Esophagus muscularis mucosa (tissue), 4 donors: ENCODE data around the gene AP3S1. TPM values are rescaled to one million over a fixed set of nuclear protein-coding genes. Genes with fewer than 3 reads are reported as not detected.

Source experiments
- DNase-seq: peaks from one replicate; pipeline ENCODE4 v3.0.0-alpha.2; 2017; ENCODE audit errors: extremely low spot score
- H3K27ac ChIP-seq, 4 donors: fragments of 200-600 bp; sonication (generic); replicated peaks in 1 of 4; 1 replicate in 3 of 4; 2 replicates in 1 of 4; pipeline ENCODE4 v1.5.1; 2016 to 2019; ENCODE audit warnings: mild to moderate bottlenecking in 1 of 4
- H3K27me3 ChIP-seq, 4 donors: fragments of 200-600 bp; sonication (generic); one replicate each; pipeline versions ENCODE4 v1.5.1 to v1.6.0; 2016 to 2019
- H3K36me3 ChIP-seq, 4 donors: fragments of 200-600 bp; sonication (generic); one replicate each; pipeline ENCODE4 v1.5.1; 2016 to 2019
- H3K4me1 ChIP-seq, 4 donors: fragments of 200-600 bp; sonication (generic); one replicate each; pipeline ENCODE4 v1.5.1; 2016 to 2019
- H3K4me3 ChIP-seq, 4 donors: fragments of 200-600 bp; sonication (generic); 1 replicate in 2 of 4; 2 replicates in 2 of 4; pipeline ENCODE4 v1.5.1; 2016 to 2019; ENCODE audit warnings: mild to moderate bottlenecking in 4 of 4, moderate library complexity in 1 of 4
- H3K9me3 ChIP-seq, 4 donors: fragments of 200-600 bp; sonication (generic); 1 replicate in 3 of 4; 2 replicates in 1 of 4; pipeline ENCODE4 v1.5.1; 2016 to 2019
- EP300 ChIP-seq: sonication (generic); formaldehyde crosslinking; IDR thresholded peaks from one replicate; pipeline ENCODE4 v1.6.1; 2017; ENCODE audit warnings: antibody characterized with exemption
- POLR2A ChIP-seq: fragments of 450-650 bp; IDR thresholded peaks from one replicate; pipeline ENCODE4 v1.6.1; 2017; ENCODE audit warnings: antibody characterized with exemption, moderate library complexity, mild to moderate bottlenecking, low read depth
- POLR2AphosphoS5 ChIP-seq, 2 donors: sonication (generic); formaldehyde crosslinking; IDR thresholded peaks; one replicate each; pipeline ENCODE4 v1.6.1; 2017; ENCODE audit warnings: antibody characterized with exemption in 2 of 2
- WGBS: methylation state at CpG from one replicate; pipeline ENCODE4 v1.1.5; 2018; 5-methylcytosine and 5-hydroxymethylcytosine counted together
- intact Hi-C: fragments of 100-400 bp; cut with DNase I; formaldehyde crosslinking; loops from one replicate; pipeline ENCODE4 v1.15.1; 2023
- total RNA-seq, 4 donors: library from RNA; depleted of rRNA; stranded (reverse); fragments of >200 nt; gene quantifications; one replicate each; pipeline versions ENCODE4 v1.1.0 to v1.2.1, GENCODE V29; 2016
- TF ChIP-seq, protein P1 (sequence below), 3 experiments: fragments of 200-600 bp in 2 of 3; fragments of 450-650 bp in 1 of 3; sonication (generic) in 2 of 3; IDR thresholded peaks; one replicate each; pipeline ENCODE4 v1.5.1; 2017 to 2019; ENCODE audit warnings: antibody characterized with exemption in 3 of 3, mild to moderate bottlenecking in 2 of 3, moderate library complexity in 1 of 3

The AP3S1 gene
- total RNA-seq, 4 donors from 2014 or later = 44.2 to 74.2 (median 58.9) TPM

DNA sequence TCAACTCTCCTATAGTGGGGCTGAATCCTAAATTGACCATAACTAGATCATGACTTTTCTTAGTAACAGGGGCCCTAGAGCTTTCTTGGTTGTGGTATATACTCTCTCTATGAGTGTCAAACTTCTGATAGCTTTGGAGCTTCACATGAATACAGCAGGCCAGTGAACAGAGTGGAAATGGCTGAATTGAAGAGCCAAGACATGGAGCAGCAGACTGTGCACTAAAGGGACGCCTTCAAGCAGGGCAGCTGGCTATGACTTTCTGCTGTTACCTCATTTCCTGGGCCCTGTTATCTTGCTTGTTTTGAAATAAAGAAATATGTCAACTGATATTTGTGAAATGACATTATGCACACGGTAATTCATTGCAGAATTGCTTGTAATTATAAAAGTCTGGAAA is 41.6 kb upstream of the AP3S1 start:
- 90% methylated on average over 2 of the region's 2 CpGs for WGBS
- DNase-seq = no peak
- H3K27me3 ChIP-seq = no peaks in the 10 kb centered on the region
- H3K4me3 ChIP-seq = no peak overlapping the region
- intact Hi-C loops = no loop called here
- no peaks in the 10 kb centered on the region for H3K4me1 ChIP-seq
- TF ChIP-seq EP300 (no peak), POLR2A (no peak), POLR2AphosphoS5 (IDR thresholded peaks at IDR 0.05) (no peak)
- TF ChIP-seq, protein P1, sequence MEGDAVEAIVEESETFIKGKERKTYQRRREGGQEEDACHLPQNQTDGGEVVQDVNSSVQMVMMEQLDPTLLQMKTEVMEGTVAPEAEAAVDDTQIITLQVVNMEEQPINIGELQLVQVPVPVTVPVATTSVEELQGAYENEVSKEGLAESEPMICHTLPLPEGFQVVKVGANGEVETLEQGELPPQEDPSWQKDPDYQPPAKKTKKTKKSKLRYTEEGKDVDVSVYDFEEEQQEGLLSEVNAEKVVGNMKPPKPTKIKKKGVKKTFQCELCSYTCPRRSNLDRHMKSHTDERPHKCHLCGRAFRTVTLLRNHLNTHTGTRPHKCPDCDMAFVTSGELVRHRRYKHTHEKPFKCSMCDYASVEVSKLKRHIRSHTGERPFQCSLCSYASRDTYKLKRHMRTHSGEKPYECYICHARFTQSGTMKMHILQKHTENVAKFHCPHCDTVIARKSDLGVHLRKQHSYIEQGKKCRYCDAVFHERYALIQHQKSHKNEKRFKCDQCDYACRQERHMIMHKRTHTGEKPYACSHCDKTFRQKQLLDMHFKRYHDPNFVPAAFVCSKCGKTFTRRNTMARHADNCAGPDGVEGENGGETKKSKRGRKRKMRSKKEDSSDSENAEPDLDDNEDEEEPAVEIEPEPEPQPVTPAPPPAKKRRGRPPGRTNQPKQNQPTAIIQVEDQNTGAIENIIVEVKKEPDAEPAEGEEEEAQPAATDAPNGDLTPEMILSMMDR (IDR thresholded peaks at IDR 0.05) = no peak
- H3K27ac ChIP-seq = no peak overlapping the region
- H3K9me3 ChIP-seq = no peaks in the 10 kb centered on the region
- no peaks in the 10 kb centered on the region for H3K36me3 ChIP-seq

GRCh38 chr5:115801152-115801551 is 40.6 kb upstream of the AP3S1 start:
- Histone ChIP-seq H3K27me3 (no peaks in the 10 kb centered on the region), H3K27ac (no peak overlapping the region), H3K36me3 (no peaks in the 10 kb centered on the region), H3K4me3 (no peak overlapping the region), H3K9me3 (no peaks in the 10 kb centered on the region), H3K4me1 (no peaks in the 10 kb centered on the region)
- 94% methylated on average over 2 of the region's 2 CpGs for WGBS
- DNase-seq = no peak
- intact Hi-C loops = no loop called here
- TF ChIP-seq, protein P1 (IDR thresholded peaks at IDR 0.05) = no peak
- TF ChIP-seq POLR2A (no peak), POLR2AphosphoS5 (IDR thresholded peaks at IDR 0.05) (no peak), EP300 (no peak)

DNA sequence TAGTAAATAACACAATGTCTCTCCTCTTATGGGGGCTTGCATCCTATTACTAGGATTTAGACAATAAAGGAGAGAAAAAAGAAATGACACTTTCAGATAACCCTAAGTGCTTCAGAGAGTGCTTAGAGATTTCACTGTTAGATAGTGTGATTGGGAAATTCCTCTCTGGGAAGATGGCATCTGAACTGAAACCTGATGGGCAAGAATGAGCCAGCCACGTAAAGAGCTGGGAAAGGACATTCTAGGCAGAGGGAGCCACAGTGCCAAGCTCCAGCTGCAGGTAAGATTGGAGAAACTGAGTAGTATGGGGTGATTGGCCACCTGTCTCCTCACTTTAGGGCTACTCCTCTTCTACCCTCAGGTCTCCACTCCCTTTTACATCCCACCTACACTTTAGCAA is 39.8 kb upstream of the AP3S1 start:
- no peak for DNase-seq
- Histone ChIP-seq H3K27ac (no peak overlapping the region), H3K9me3 (no peaks in the 10 kb centered on the region), H3K4me1 (no peaks in the 10 kb centered on the region), H3K36me3 (no peaks in the 10 kb centered on the region), H3K4me3 (no peak overlapping the region), H3K27me3 (no peaks in the 10 kb centered on the region)
- 71% methylated on average over 1 of the region's 1 CpG for WGBS
- TF ChIP-seq POLR2A = no peak
- TF ChIP-seq POLR2AphosphoS5 (IDR thresholded peaks at IDR 0.05) = no peak
- no peak for TF ChIP-seq EP300
- TF ChIP-seq, protein P1 (IDR thresholded peaks at IDR 0.05) = no peak
- intact Hi-C loops = no loop called here

DNA sequence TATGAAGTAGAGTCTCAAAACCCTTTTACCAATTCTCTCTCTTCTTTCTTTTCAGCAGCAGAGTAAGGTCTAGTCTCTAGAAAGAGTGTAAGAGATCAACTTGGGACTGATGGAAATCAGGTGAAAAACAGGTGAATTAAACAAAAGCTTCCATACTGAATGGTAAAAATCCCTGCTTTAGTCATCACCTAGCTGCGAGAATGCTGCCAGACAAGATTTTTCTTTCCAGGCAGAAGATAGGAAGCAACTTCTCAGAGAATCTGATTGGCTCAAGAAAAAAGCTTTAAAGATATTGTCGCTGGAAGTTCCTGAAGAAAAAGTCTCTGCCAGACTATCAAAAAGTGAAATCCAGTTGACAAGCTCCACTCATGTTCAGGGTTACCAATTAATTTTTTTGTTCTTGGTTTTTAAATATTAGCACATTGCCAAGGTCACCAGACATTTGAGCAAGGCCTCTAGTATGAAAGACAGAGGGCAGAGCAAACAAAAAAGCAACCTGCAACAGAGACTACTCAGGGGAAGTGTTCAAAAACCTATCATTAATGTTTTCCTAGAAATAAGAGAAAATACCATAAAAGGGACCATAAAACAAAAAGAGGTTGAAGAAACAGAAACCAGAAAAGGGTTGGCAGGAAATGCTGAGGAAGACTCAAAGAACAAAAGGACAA is 34.6 kb upstream of the AP3S1 start:
- no peaks in the 10 kb centered on the region for H3K36me3 ChIP-seq
- intact Hi-C loops = no loop called here
- no peak for DNase-seq

More for the DNA sequence above, 34.6 kb upstream of the AP3S1 start:
- Histone ChIP-seq H3K4me3 (no peak overlapping the region), H3K9me3 (no peaks in the 10 kb centered on the region), H3K4me1 (no peaks in the 10 kb centered on the region), H3K27me3 (no peaks in the 10 kb centered on the region), H3K27ac (no peak overlapping the region)
- WGBS = 84% methylated on average over 2 of the region's 2 CpGs
- TF ChIP-seq POLR2A (no peak), POLR2AphosphoS5 (IDR thresholded peaks at IDR 0.05) (no peak), EP300 (no peak)
- TF ChIP-seq, protein P1 (IDR thresholded peaks at IDR 0.05) = no peak
